GM12891 (cell line): Measurements from ENCODE around the gene TM2D3.

Source experiments
- POLR2A ChIP-seq: IDR thresholded peaks from 2 replicates; pipeline ENCODE4 v1.6.1; 2011; ENCODE audit warnings: low read depth, low read length, control low read depth
- POLR2AphosphoS5 ChIP-seq: IDR thresholded peaks from 2 replicates; pipeline ENCODE4 v1.6.1; 2011; ENCODE audit warnings: low read depth, low read length, control low read depth

GRCh38 chr15:101614761-101615160 is 37.4 kb downstream of the TM2D3 start:
- no peak for TF ChIP-seq POLR2AphosphoS5
- no peak for TF ChIP-seq POLR2A
